ENCODE results near the gene PDCD1.

DNA sequence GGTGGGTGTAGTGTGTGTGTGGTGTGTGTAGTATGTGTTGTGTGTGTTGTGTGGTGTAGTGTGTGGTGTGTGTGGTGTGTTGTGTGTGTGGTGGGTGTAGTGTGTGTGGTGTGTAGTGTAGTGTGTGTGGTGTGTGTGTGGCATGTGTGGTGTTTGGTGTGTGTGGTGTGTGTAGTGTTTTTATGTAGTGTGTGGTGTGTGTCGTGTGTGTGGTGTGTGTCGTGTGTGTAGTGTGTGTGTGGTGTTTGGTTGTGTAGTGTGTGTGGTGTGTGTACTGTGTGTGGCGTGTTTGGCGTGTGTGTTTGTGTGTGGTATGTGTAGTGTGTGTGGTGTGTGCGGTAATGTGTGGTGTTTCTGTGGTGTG, 6.1 kb upstream of the PDCD1 start:
- TF ChIP-seq CTCF (IDR thresholded peaks at IDR 0.05; ENCODE audit: borderline replicate concordance, extremely low read depth, low read length, poor library complexity, severe bottlenecking): no peak
- TF ChIP-seq EZH2 (IDR thresholded peaks at IDR 0.05; ENCODE audit: borderline replicate concordance, low read depth, low read length, severe bottlenecking): no peak
